Fibroblast of lung (primary cell): Measurements from ENCODE around the gene KRTAP4-7. TPM values are rescaled to one million over a fixed set of nuclear protein-coding genes. Genes with fewer than 3 reads are reported as not detected.
"Not testable (repeated sequence)": the region's sequence is repeated elsewhere in the genome, so short reads cannot be mapped to it uniquely, and the experiment has no call there.

Source experiments
- DNase-seq, 2 donors: peaks; one replicate each; pipeline versions ENCODE4 v3.0.0 to v3.0.0-alpha.2; 2010; ENCODE audit warnings: low read depth in 2 of 2
- H2AFZ ChIP-seq: 2 replicates; pipeline ENCODE4 v1.5.1; 2012; ENCODE audit warnings: low read length, control low read depth, inconsistent platforms
- H3K27ac ChIP-seq: 2 replicates; pipeline ENCODE4 v1.5.1; 2011; ENCODE audit warnings: low read length, control low read depth; ENCODE audit not compliant: insufficient read depth
- H3K27me3 ChIP-seq: 2 replicates; pipeline ENCODE4 v1.5.1; 2011; ENCODE audit warnings: mild to moderate bottlenecking, low read length; ENCODE audit not compliant: control insufficient read depth, insufficient read depth
- H3K36me3 ChIP-seq: 2 replicates; pipeline ENCODE4 v1.5.1; 2011; ENCODE audit warnings: low read length; ENCODE audit not compliant: control insufficient read depth, insufficient read depth
- H3K4me1 ChIP-seq: 2 replicates; pipeline ENCODE4 v1.5.1; 2011; ENCODE audit warnings: low read length; ENCODE audit not compliant: control insufficient read depth, insufficient read depth; ENCODE audit errors: extremely low read depth
- H3K4me2 ChIP-seq: 2 replicates; pipeline ENCODE4 v1.5.1; 2011; ENCODE audit warnings: low read length, control low read depth; ENCODE audit not compliant: insufficient read depth; ENCODE audit errors: extremely low read depth
- H3K4me3 ChIP-seq, 4 experiments: fragments of 200-600 bp in 1 of 4; sonication (generic) in 1 of 4; replicated peaks in 1 of 4; 2 replicates each; pipeline ENCODE4 v1.5.1; 2011 to 2016; ENCODE audit warnings: low read length in 4 of 4, low read depth in 3 of 4, mild to moderate bottlenecking in 3 of 4, control low read depth in 2 of 4, inconsistent platforms in 1 of 4, mixed read lengths in 1 of 4; ENCODE audit not compliant: insufficient read depth in 1 of 4; ENCODE audit errors: control extremely low read depth in 1 of 4
- H3K79me2 ChIP-seq: 2 replicates; pipeline ENCODE4 v1.5.1; 2012; ENCODE audit warnings: mild to moderate bottlenecking, low read length, inconsistent platforms; ENCODE audit not compliant: control insufficient read depth, insufficient read depth
- H3K9ac ChIP-seq: 2 replicates; pipeline ENCODE4 v1.5.1; 2011; ENCODE audit warnings: mild to moderate bottlenecking, low read length, control low read depth; ENCODE audit not compliant: insufficient read depth
- H3K9me3 ChIP-seq: 2 replicates; pipeline ENCODE4 v1.5.1; 2012; ENCODE audit warnings: low read depth, low read length; ENCODE audit not compliant: control insufficient read depth, insufficient read depth
- H4K20me1 ChIP-seq: 2 replicates; pipeline ENCODE4 v1.5.1; 2011; ENCODE audit warnings: low read length; ENCODE audit not compliant: control insufficient read depth, insufficient read depth; ENCODE audit errors: extremely low read depth
- EZH2 ChIP-seq: IDR thresholded peaks from 2 replicates; pipeline ENCODE4 v1.5.1; 2012; ENCODE audit warnings: low read length, control low read depth, mild to moderate bottlenecking; ENCODE audit errors: missing control alignments
- polyA plus RNA-seq, 2 donors: library from polyadenylated mRNA; depleted of rRNA in 1 of 2; stranded (reverse) in 1 of 2; unstranded in 1 of 2; fragments of >200 nt; gene quantifications; 2 replicates each; pipeline ENCODE4 v1.2.1, GENCODE V29; 2011 to 2012; ENCODE audit warnings: missing spikeins in 1 of 2
- total RNA-seq: library from RNA; depleted of rRNA; stranded (reverse); fragments of >200 nt; gene quantifications from 2 replicates; pipeline ENCODE4 v1.2.1, GENCODE V29; 2014
- TF ChIP-seq, protein P1 (sequence below), 2 donors: IDR thresholded peaks in 1 of 2; conservative IDR thresholded peaks in 1 of 2; 1 replicate in 1 of 2; 2 replicates in 1 of 2; pipeline ENCODE4 v1.5.1; 2011 to 2012; ENCODE audit warnings: low read length in 2 of 2, control low read depth in 1 of 2, inconsistent platforms in 1 of 2, low read depth in 1 of 2, mild to moderate bottlenecking in 1 of 2

Gene KRTAP4-7
- total and polyA plus RNA-seq, 2 donors (not counting 1 experiment from before 2014, with no cell fraction given), result not detected

DNA sequence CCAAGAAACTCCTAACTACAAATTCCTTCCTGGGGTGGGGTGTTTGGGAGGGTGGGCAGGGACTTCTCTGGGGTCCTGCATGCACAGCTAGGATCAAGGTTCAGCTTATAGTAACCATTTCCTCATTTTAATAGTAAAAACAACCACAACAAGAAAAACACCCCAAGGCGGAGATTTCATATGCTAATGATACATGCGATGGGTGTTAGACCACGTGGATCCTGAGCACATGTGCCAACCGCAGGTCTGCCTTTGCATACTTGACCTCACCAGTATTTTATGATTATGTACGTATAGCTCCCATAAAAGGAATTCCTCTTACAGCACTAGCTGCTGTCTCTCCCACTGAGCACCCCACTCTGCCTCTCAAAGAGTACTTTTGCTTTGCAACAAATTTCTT lies 32.3 kb downstream of the KRTAP4-7 start:
- H3K4me1 ChIP-seq, result no peaks in the 10 kb centered on the region
- H3K79me2 ChIP-seq, result no peaks in the 10 kb centered on the region
- no peak for TF ChIP-seq EZH2
- TF ChIP-seq, protein P1, sequence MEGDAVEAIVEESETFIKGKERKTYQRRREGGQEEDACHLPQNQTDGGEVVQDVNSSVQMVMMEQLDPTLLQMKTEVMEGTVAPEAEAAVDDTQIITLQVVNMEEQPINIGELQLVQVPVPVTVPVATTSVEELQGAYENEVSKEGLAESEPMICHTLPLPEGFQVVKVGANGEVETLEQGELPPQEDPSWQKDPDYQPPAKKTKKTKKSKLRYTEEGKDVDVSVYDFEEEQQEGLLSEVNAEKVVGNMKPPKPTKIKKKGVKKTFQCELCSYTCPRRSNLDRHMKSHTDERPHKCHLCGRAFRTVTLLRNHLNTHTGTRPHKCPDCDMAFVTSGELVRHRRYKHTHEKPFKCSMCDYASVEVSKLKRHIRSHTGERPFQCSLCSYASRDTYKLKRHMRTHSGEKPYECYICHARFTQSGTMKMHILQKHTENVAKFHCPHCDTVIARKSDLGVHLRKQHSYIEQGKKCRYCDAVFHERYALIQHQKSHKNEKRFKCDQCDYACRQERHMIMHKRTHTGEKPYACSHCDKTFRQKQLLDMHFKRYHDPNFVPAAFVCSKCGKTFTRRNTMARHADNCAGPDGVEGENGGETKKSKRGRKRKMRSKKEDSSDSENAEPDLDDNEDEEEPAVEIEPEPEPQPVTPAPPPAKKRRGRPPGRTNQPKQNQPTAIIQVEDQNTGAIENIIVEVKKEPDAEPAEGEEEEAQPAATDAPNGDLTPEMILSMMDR (conservative IDR thresholded peaks at IDR 0.05 in 1 of 2, IDR thresholded peaks at IDR 0.05 in 1 of 2; ENCODE audit: low read depth in 1 of 2, low read length in 2 of 2), result no peak
- H4K20me1 ChIP-seq, result no peaks in the 10 kb centered on the region
- no peak overlapping the region for H3K4me3 ChIP-seq
- H2AFZ ChIP-seq, result no peak overlapping the region
- no peak for DNase-seq
- no peaks in the 10 kb centered on the region for H3K36me3 ChIP-seq
- no peak overlapping the region for H3K27ac ChIP-seq
- H3K27me3 ChIP-seq, result no peaks in the 10 kb centered on the region
- H3K9ac ChIP-seq, result no peak overlapping the region
- H3K9me3 ChIP-seq, result no peaks in the 10 kb centered on the region
- H3K4me2 ChIP-seq, result no peak overlapping the region

DNA sequence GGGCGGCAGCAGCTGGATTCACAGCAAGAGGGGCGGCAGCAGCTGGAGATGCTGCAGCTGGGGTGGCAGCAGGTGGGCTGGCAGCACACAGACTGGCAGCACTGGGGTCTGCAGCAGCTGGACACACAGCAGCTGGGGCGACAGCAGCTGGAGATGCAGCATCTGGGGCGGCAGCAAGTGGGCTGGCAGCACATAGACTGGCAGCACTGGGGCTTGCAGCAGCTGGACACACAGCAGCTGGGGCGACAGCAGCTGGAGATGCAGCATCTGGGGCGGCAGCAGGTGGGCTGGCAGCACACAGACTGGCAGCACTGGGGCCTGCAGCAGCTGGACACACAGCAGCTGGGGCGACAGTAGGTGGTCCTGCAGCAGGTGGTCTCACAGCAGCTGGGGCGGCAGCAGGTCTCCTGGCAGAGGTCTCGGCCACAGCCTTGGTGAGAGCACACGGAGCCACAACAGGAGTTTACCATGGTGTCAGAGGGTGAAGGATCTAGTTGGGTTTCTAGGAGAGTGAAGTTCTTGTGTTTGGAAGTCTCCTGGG lies 34.0 kb downstream of the KRTAP4-7 start, which contains the start of gene KRTAP4-11:
Gene KRTAP4-11 (minus strand): TSS at position 528 of the 541 bp plus-strand sequence. CDS start 58 bp downstream, at position 470.
- H3K9me3 ChIP-seq, H4K20me1 ChIP-seq, H3K4me1 ChIP-seq, H3K27me3 ChIP-seq, H3K79me2 ChIP-seq, H2AFZ ChIP-seq, H3K4me3 ChIP-seq, H3K27ac ChIP-seq, H3K9ac ChIP-seq, H3K4me2 ChIP-seq, H3K36me3 ChIP-seq, DNase-seq: not testable (repeated sequence)

DNA sequence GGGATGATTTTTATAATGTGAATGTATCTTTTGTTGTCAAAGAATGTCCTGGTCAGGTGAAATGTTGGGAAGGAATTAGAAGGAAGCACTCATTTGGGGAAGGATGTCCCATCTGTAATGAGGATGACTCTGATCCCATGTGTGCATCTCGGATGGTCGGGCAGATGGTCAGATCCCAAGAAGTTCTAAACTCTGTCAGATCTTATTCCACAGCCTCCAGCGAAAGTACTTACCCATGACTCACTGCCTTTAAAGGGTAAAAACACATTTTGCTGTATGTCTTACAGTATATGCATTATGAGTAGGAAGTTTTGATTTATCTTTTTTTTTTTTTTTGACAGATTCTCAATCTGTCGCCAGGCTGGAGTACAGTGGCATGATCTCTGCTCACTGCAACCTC lies 34.8 kb downstream of the KRTAP4-7 start:
- TF ChIP-seq, protein P1 (conservative IDR thresholded peaks at IDR 0.05 in 1 of 2, IDR thresholded peaks at IDR 0.05 in 1 of 2; ENCODE audit: low read depth in 1 of 2, low read length in 2 of 2), result no peak
- TF ChIP-seq EZH2, result no peak
- no peak overlapping the region for H3K4me2 ChIP-seq

DNA sequence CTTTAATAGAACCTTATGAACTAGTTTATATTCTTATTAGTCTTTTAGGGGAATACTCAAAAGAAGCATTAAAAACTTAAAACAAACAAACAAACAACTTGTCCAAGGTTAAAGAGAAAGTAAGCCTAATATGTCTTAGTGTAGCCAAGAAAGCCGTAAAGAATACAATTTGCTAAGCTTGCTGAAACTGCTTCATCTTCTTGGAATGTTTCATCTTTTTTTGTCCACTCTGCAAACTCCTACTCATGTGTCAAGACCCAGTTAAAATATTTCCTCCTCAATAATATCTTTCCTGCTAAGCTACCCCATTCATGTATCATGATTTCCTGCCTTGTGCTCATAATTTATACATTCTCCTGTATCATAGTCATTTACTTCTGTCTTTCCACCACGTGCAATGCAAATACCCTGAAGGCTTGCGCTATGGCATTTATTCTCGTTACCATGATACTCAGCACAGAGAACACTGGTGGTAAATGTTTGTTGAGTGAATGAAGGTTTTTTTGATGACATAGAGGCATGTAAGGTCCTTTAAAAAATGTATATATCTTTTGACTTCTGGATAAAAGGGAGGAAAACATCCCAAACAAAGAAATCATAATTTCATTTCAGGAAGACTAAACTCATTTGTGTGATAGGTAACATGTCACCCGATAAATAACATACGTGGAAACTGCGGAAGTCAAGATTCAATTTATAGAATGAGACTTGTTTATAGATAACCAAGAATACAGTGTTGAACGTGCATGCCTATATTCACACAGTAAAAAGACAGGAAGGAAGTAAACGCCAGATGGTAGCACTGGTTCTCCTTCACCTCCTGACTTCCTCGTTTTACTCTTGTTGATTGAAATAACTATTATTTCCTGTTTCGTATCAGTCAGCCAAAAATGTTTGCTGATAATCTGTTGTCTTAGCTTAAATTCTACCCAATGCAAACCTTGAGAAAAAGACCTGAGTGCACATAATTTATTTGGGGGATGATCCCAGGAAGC lies 36.0 kb downstream of the KRTAP4-7 start:
- not testable (repeated sequence) for H3K27ac ChIP-seq, H3K4me3 ChIP-seq, H3K9me3 ChIP-seq, H3K4me2 ChIP-seq, H3K9ac ChIP-seq, H3K27me3 ChIP-seq, H3K4me1 ChIP-seq, H3K36me3 ChIP-seq, H4K20me1 ChIP-seq, DNase-seq, H2AFZ ChIP-seq, H3K79me2 ChIP-seq

More for the DNA sequence above, 34.8 kb downstream of the KRTAP4-7 start:
- H4K20me1 ChIP-seq, result no peaks in the 10 kb centered on the region
- H2AFZ ChIP-seq, result no peak overlapping the region
- no peaks in the 10 kb centered on the region for H3K79me2 ChIP-seq
- H3K9ac ChIP-seq, result no peak overlapping the region
- H3K27ac ChIP-seq, result no peak overlapping the region
- H3K4me1 ChIP-seq, result no peaks in the 10 kb centered on the region
- H3K9me3 ChIP-seq, result no peaks in the 10 kb centered on the region
- H3K36me3 ChIP-seq, result no peaks in the 10 kb centered on the region
- DNase-seq, result peak in 1 of 2 donors; percentile 18
- H3K4me3 ChIP-seq, result no peak overlapping the region
- H3K27me3 ChIP-seq, result no peaks in the 10 kb centered on the region
